ENCODE data around the gene PYROXD2. TPM values are rescaled to one million over a fixed set of nuclear protein-coding genes. Genes with fewer than 3 reads are reported as not detected.

PYROXD2 gene
- 10 to 100 TPM in 1 of 4 donors, 1 to 10 TPM in 3; 4.4 to 11.9 (median 9.7) TPM for total RNA-seq
- 1 to 10 TPM in 2 of 3 donors, under 1 TPM in 1; 0.60 to 8.0 (median 2.3) TPM for polyA plus RNA-seq

DNA sequence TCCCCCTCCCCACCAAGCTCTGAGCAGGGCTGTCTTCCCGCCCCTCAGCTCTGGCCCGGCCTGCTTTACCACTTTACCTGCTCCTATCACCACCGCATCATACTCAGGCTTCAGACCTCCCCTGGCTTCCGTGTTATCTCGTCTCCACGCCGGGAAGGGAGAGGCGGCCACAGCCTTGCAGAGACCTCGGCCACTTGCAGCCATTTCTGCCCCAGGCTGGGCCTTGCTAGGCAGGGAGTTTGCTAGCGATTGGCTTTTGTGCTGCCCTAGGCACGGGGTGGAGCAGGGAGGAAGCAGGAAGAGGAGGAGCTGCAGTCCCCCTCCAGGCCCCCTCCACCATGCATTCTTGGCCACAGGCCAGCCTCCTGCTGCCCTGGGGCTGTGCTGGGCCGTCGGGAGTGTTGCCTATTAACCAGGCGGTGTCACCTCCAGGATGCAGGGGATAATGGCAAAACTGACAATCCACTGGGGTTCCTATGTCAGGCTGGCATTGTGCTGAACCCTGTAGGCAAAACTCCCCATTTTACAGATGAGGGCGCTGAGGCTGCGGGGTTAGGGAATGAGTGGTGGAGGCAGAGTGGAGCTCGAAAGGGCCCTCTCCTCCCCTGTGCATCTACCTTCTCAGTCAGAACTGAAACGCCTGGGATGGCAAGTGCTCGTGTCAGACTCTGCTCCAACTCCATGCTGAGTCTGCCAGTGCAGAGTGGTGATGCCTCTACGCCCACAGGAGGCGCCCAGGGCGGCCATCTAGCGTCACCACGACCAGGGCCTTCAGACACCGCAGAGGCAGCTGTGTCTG is at the start of gene PYROXD2:
TSS of gene PYROXD2 (minus strand) at position 251 of the 799 bp plus-strand sequence. CDS start at position 204, 47 bp downstream.
- Histone ChIP-seq H3K4me3 (peak within 1 kb of the TSS; percentile 41 to 68 (median 64)), H3K9me3 (no peaks in the 10 kb centered on the region), H3K4me1 (peaks cover 0 to 29% (median 20%) of the 10 kb centered on the region in 4 donors), H3K27ac (peak within 1 kb of the TSS; percentile 83 to 86 (median 84)), H3K27me3 (no peaks in the 10 kb centered on the region), H3K36me3 (peaks cover 5 to 35% (median 16%) of the 10 kb centered on the region in 4 donors)
- 32 to 36% methylated on average over 25 of the region's 25 CpGs for WGBS, 2 donors
- TF ChIP-seq, protein P1, sequence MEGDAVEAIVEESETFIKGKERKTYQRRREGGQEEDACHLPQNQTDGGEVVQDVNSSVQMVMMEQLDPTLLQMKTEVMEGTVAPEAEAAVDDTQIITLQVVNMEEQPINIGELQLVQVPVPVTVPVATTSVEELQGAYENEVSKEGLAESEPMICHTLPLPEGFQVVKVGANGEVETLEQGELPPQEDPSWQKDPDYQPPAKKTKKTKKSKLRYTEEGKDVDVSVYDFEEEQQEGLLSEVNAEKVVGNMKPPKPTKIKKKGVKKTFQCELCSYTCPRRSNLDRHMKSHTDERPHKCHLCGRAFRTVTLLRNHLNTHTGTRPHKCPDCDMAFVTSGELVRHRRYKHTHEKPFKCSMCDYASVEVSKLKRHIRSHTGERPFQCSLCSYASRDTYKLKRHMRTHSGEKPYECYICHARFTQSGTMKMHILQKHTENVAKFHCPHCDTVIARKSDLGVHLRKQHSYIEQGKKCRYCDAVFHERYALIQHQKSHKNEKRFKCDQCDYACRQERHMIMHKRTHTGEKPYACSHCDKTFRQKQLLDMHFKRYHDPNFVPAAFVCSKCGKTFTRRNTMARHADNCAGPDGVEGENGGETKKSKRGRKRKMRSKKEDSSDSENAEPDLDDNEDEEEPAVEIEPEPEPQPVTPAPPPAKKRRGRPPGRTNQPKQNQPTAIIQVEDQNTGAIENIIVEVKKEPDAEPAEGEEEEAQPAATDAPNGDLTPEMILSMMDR (IDR thresholded peaks at IDR 0.05) = no peak
- TF ChIP-seq POLR2A (IDR thresholded peaks at IDR 0.05) (peak; percentile 58 to 65), EP300 (IDR thresholded peaks at IDR 0.05) (no peak), POLR2AphosphoS5 (IDR thresholded peaks at IDR 0.05) (peak; percentile 69 to 90 (median 88))
- intact Hi-C loops (cut with DNase I) = loop anchor here (10.0 kb wide), 1 partner anchor 170 kb away; no protein-coding TSS in a partner anchor
- peak; percentile 97 for DNase-seq

DNA sequence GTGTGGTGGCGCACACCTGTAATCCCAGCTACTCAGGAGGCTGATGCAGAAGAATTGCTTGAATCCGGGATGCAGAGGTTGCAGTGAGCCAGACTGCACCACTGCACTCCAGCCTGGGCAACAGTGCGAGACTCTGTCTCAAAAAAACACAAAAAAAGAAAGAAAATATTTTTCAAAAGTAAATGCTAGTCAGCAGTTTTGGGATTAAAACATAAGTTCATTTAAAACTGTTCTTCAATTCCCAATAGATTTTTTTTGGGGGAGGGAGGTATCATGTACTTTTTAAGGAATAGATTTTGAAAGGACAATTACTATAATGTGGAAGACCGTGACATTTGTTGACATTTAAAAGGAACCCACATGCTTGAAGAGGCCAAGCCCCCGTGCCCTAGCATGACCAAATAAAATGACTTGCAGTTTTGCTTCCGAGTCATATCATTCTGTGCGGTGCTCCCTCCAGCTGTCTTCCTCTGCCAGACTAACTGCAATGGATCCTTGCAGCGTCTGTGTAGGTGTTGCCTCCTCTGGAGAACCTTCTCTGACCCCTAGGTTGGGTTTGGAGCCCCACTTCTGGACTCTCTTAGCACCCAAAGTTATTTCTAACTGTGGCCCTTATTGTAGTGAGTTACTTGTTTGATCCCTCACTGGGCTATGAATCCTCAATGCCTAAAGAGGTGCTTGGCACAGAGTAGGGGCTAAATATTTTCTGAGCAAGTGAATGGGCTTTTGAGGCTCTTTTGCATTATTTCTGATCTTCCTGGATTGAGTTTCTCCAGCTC is 49.2 kb upstream of the PYROXD2 start:
- Histone ChIP-seq H3K4me1 (peaks cover 0 to 25% (median 24%) of the 10 kb centered on the region in 4 donors), H3K27me3 (no peaks in the 10 kb centered on the region), H3K9me3 (no peaks in the 10 kb centered on the region), H3K27ac (no peak overlapping the region), H3K36me3 (no peaks in the 10 kb centered on the region), H3K4me3 (no peak overlapping the region)
- intact Hi-C loops (cut with DNase I) = loop anchor here (10.0 kb wide), 1 partner anchor 581 kb away; no protein-coding TSS in a partner anchor
- 61 to 86% methylated on average over 8 of the region's 8 CpGs for WGBS, 2 donors
- no peak for DNase-seq
- no peak for TF ChIP-seq POLR2AphosphoS5 (IDR thresholded peaks at IDR 0.05)
- TF ChIP-seq, protein P1 (IDR thresholded peaks at IDR 0.05) = no peak
- TF ChIP-seq POLR2A (IDR thresholded peaks at IDR 0.05) = no peak
- no peak for TF ChIP-seq EP300 (IDR thresholded peaks at IDR 0.05)

DNA sequence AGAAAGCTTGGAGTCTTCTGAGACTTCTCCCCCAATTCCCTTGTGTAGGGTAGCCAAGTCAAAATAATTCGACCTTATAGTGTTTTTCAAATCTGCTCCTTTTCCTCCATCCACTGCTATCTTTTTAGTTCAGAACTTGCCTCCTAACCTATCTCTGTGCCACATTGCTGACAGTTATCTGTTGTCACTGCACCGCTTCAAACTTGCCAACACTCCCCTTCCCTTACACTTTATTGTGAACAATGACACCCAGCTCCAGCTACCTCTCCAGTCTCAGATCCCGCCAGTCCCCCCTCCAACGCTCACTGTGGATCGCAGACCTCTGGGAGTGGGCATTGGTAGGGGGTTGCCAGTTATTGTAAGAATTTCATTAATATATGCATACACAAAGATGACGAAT is 48.0 kb upstream of the PYROXD2 start:
- TF ChIP-seq EP300 (IDR thresholded peaks at IDR 0.05) (no peak), POLR2A (IDR thresholded peaks at IDR 0.05) (no peak), POLR2AphosphoS5 (IDR thresholded peaks at IDR 0.05) (no peak)
- TF ChIP-seq, protein P1 (IDR thresholded peaks at IDR 0.05) = no peak
- intact Hi-C loops (cut with DNase I) = loop anchor here (10.0 kb wide), 1 partner anchor 582 kb away; no protein-coding TSS in a partner anchor
- H3K36me3 ChIP-seq = no peaks in the 10 kb centered on the region
- no peak overlapping the region for H3K27ac ChIP-seq
- no peak for DNase-seq
- no peaks in the 10 kb centered on the region for H3K9me3 ChIP-seq
- no peaks in the 10 kb centered on the region for H3K27me3 ChIP-seq
- peaks cover 0 to 21% (median 15%) of the 10 kb centered on the region in 4 donors for H3K4me1 ChIP-seq
- WGBS, 2 donors = 95% methylated on average over 6 of the region's 6 CpGs
- H3K4me3 ChIP-seq = no peak overlapping the region

DNA sequence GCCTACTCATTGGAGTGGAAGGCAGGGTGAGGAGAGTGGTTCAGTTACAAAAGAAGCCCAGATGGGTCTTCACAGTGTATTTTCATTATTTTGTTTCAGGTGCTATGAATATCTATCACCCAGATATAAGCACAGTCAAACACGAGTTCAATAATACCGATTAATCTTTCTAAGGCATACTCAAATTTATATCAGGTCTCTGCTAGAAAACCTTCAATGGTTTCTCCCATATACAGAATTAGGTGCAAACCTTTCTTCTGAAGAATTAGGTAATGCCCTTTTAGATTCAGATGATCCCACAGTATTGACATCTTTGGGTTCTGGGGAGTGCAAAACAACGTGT is 46.5 kb upstream of the PYROXD2 start:
- TF ChIP-seq, protein P1 (IDR thresholded peaks at IDR 0.05) = no peak
- no peak for TF ChIP-seq POLR2A (IDR thresholded peaks at IDR 0.05)
- DNase-seq = no peak
- Histone ChIP-seq H3K27me3 (no peaks in the 10 kb centered on the region), H3K4me3 (no peak overlapping the region), H3K36me3 (no peaks in the 10 kb centered on the region), H3K4me1 (peaks cover 0 to 16% (median 10%) of the 10 kb centered on the region in 4 donors), H3K27ac (peak overlapping the region; percentile 33 to 71 (median 46)), H3K9me3 (no peaks in the 10 kb centered on the region)
- intact Hi-C loops (cut with DNase I) = loop anchor here (10.0 kb wide), 1 partner anchor 583 kb away; no protein-coding TSS in a partner anchor
- WGBS, 2 donors = 92 to 93% methylated on average over 3 of the region's 3 CpGs
